GM19023 (cell line): ENCODE measurements around the gene CTXN1.
"Not testable (repeated sequence)": the region's sequence is repeated elsewhere in the genome, so short reads cannot be mapped to it uniquely, and the experiment has no call there.

Experiments
- ATAC-seq: cut with Tn5 transposase; IDR thresholded peaks from one replicate; pipeline ENCODE4 v1.9.1; 2021; ENCODE audit warnings: mild to moderate bottlenecking, moderate library complexity; ENCODE audit not compliant: unreplicated experiment

The CTXN1 gene

DNA sequence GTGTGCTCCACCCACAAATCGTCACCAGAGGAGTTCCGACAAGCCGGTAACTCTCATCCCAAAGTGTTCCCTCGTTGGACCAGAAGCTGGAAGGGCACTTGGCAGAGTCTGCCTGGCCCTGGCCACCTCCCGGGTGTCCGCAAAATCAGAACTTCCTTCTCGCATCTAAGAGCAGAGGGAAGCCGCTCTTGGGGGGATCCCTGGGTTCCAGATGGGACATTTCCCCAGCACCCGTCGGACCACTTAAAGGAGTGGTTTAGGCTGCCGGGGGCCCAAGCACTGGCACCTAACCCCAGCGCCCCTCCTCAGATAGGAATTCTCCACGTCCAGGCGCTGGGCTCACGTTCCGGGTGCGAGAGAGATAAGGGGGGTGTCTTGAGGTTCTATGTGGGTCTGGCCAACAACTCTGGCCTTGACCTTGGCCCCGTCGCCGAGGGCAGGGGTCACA is 23.1 kb downstream of the CTXN1 start:
- ATAC-seq = no peak

DNA sequence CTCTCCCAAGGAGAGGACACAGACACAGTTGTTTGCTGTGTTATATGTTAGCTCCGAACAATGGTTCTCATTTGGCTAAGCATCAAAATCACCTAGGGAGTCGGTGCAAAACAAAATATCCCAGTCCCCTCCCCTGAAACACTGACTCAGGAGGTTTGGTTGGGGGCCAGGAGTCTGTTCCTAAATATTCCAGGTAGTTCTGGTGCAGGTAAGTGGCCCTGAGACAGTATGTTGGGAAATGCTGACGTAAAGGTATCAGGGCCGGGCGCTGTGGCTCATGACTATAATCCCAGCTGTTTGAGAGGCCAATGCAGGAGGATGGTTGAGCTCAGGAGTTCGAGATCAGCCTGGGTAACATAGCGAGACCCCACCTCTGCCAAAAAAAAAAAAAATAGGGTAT is 24.6 kb downstream of the CTXN1 start:
- ATAC-seq = no peak

DNA sequence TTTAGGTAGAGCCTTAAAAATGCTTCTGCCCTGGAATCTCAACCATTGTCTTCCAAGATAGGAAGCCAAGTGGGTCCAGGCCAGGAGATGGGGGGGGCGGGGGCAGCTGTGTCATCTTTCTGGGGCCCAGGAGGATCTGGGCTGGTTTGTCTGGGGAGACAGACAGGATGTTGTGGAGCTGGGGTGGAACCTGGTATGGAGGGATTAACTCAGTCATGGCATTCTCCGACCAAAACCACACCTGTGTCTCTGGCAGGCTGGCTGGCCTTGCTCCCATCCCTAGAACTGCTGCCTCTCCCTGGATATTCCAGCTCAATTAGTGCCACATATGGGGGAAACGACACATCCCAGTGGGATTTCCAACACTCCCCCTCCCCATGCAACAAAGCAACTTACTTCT is 25.0 kb downstream of the CTXN1 start:
- no peak for ATAC-seq

DNA sequence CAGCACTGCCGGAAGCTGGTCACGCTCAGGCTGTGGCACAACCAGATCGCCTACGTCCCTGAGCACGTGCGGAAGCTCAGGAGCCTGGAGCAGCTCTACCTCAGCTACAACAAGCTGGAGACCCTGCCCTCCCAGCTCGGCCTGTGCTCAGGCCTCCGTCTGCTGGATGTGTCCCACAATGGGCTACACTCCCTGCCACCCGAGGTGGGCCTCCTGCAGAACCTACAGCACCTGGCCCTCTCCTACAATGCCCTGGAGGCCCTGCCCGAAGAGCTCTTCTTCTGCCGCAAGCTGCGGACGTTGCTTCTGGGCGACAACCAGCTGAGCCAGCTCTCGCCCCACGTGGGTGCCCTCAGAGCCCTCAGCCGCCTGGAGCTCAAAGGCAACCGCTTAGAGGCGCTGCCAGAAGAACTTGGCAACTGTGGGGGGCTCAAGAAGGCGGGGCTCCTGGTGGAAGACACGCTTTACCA is 25.5 kb downstream of the CTXN1 start:
- no peak for ATAC-seq

DNA sequence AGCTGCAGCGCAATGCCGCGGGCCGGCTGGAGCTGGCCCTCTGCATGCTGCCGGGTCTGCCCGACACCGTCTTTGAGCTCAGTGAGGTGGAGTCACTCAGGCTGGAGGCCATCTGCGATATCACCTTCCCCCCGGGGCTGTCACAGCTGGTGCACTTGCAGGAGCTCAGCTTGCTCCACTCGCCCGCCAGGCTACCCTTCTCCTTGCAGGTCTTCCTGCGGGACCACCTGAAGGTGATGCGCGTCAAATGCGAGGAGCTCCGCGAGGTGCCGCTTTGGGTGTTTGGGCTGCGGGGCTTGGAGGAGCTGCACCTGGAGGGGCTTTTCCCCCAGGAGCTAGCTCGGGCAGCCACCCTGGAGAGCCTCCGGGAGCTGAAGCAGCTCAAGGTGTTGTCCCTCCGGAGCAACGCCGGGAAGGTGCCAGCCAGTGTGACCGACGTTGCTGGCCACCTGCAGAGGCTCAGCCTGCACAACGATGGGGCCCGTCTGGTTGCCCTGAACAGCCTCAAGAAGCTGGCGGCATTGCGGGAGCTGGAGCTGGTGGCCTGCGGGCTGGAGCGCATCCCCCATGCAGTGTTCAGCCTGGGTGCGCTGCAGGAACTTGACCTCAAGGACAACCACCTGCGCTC is 26.1 kb downstream of the CTXN1 start:
- no peak for ATAC-seq

DNA sequence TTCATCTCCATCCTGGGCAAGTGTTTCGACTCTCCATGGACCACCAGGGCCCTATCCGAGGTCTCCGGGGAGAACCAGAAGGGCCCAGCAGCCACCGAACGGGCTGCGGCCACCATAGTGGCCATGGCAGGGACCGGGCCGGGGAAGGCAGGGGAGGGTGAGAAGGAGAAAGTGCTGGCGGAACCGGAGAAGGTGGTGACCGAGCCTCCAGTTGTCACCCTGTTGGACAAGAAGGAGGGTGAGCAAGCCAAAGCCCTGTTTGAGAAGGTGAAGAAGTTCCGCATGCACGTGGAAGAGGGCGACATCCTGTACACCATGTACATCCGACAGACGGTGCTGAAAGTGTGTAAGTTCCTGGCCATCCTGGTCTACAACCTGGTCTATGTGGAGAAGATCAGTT is 27.0 kb downstream of the CTXN1 start:
- ATAC-seq = no peak

DNA sequence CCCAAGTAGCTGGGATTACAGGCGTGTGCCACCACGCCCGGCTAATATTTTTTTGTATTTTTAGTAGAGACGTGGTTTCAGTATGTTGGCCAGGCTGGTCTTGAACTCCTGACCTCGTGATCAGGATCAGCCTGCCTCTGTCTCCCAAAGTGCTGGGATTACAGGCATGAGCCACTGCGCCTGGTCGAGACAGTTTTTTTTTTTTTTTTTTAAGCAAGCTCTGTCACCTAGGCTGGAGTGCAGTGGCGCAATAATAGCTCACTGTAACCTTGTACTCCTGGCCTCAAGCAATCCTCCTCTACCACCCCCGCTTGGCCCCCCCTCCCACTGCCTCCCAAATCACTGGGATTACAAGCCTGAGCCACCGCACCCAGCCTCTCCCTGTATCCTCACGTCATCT is 28.6 kb downstream of the CTXN1 start:
- ATAC-seq = no peak

DNA sequence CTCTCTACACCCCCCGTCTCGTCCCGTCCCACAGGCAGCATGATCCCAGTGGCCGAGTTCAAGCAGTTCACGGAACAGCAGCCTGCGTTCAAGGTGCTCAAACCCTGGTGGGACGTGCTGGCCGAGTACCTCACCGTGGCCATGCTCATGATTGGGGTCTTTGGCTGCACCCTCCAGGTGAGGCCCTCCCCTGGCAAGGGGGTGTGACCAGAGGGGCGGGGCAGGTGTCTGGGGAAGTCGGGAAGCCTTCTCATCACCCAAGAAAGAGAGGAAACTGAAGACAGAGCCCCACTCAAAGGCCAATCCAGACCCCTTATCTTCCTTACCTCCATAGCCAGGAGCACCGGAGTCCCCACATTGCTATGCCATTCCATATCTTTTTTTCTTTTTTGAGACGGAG is 30.4 kb downstream of the CTXN1 start:
- ATAC-seq = no peak

DNA sequence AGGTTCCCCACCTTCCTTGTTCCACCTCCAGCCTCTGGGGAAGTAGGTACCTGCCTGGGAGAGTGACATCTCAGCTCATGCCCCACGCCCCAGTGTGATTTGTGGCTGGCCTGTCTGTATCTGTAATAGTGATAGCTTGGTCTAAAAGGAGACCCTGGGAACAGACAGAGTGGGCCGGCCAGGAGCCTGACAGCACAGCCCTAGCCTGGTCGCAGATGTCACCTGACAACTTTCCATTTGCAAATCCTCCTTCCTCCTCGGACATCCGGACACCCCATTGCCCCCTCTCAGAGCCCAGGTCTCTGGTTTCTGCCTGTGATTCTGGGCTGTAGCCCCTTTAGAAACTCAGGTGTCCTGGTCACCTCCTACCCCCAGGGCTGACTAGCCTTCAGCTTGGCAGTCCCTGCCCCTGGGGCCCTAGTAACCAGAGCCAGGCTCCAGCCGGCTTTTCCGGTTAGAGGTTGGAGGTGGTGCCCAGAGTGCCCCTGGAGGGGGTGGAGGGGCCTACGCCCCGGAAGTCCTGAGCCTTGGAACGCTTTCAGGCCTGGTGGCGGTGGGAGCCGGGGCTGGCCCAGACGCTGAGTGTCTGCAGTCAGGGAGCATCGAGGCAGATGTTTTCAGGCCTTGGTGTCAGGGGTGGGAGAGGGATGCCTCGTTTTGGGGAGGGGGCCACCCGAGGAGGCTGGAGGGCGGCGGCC is 31.2 kb downstream of the CTXN1 start:
- no peak for ATAC-seq

DNA sequence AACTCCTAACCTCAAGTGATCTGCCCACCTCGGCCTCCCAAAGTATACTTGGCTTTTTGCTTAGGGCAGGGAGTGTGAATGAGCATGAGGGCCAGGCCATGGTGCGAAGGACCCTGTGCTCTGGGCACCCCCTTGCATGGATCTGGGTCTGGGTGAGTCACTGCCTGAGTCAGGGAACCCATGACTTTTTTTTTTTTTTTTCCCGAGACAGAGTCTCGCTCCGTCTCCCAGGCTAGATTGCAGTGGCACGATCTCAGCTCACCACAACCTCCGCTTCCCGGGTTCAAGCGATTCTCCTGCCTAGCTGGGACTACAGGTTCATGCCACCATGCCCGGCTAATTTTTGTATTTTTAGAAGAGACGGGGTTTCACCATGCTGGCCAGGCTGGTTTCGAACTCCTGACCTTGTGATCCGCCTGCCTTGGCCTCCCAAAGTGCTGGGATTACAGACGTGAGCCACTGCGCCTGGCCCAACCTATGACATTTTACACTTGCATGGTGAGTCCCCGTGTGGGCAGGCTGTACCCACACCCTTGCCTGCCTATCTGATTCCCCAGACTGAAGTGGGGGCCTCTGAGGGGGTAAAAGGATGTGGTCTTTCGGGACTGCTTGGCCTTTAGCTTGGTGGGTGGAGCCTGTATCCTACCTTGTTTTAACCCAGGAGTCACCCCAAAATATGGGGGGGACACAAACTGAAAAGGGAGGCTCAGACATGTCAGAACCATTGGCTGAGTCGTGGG is 32.4 kb downstream of the CTXN1 start:
- ATAC-seq = not testable (repeated sequence)

DNA sequence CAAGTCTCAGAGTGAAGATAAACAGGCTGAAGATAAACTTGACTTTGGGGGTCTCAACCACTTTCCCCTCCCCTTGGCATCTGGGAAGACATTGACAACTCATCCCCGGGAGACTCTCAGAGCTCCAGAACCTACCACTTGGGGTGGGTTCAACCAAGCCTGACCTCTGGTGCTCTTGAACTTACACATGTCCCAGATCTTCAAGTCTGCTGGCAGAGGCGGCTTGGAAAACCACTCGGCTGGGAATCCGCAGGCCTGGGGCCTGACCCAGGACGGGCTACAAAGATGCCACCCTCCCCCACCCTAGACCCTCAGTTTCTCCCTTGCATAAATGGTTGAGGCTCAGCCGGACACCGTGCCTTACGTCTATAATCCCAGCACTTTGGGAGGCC is 37.1 kb downstream of the CTXN1 start:
- no peak for ATAC-seq

DNA sequence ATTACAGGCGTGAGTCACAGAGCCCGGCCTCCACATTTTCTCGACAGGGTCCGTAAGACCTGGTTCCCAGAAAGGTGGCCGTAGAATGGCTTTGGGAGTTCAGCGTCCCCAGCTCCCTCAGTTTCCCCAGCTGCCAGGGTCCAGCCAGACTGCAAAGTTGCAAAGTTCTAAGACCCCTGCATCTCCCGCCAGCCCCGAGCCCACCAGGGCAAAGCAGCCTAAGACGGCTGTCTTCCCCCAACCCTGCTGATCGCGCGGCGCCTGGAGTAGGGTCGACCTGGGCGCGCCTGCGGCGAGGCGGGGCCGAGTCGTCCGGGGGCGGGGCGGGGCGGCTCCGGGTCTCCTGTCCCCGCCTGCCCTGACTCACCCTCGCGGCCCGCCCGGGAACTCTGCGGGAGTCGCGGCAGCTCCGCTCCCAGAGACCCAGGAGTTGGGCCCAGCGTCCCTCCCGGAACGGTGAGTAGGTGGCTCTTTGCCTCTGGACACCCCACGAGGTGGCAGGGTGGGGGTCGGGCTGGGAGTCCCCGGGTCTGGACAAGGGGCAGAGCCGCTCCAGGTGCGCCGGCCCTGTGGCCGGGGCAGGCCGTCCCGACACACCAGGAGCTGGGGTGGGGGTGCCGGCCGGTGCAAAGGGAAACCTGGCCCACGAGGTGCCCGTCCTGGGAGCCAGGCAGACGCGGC is 37.6 kb downstream of the CTXN1 start, which contains the start of gene LRRC8E:
LRRC8E (plus strand) TSS at position 366 of the 681 bp plus-strand sequence. CDS start 7,094 bp downstream, outside the sequence.
- ATAC-seq = no peak

DNA sequence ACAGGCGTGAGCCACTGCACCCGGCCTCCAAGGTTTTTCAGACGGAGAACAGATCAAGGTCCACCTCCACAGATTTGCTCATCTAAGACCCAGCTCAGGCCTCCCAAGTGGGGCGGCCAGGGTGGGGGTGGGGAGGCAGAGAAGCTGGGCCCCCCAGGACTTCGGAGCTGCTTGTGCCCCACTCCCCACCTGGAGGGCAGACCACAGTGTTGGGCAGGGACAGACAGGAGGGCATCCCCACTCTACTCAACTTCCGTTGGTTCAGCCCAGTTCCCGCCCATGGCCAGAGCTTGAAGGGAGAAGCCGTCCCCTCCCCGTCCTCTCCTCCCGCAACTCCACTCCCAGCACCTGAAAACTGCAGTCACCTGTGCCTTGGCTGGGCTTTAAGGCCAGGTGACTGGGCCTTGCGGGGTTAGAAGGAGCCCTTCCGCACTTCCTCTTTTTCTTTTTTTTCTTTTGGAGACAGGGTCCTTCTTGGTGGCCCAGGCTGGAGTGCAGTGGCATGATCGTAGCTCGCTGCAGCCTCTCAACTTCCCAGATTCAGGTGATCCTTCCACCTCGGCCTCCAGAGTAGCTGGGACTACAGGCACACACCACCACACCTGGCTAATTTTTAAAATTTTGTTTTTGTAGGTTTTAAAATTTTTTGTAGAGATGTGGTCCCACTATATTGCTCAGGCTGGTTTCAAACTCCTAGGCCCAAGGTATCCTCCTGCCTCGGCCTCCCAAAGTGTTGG is 38.4 kb downstream of the CTXN1 start:
- no peak for ATAC-seq

DNA sequence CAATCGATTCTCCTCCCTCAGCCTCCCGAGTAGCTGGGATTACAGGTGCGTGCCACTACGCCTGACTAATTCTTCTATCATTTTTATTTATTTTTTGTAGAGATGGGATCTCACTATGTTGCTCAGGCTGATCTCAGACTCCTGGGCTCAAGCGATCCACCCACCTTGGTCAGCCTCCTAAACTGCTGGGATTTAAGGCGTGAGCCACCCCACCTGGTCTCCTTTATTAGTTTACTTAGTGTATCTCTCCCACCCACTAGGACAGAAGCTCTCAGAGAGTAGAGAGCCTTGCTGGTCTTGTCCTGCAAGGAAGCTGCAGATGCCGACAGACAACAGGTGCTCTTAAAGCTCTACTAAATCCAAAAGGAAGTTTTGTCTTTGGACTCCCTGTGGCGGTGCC is 40.1 kb downstream of the CTXN1 start:
- ATAC-seq = no peak

DNA sequence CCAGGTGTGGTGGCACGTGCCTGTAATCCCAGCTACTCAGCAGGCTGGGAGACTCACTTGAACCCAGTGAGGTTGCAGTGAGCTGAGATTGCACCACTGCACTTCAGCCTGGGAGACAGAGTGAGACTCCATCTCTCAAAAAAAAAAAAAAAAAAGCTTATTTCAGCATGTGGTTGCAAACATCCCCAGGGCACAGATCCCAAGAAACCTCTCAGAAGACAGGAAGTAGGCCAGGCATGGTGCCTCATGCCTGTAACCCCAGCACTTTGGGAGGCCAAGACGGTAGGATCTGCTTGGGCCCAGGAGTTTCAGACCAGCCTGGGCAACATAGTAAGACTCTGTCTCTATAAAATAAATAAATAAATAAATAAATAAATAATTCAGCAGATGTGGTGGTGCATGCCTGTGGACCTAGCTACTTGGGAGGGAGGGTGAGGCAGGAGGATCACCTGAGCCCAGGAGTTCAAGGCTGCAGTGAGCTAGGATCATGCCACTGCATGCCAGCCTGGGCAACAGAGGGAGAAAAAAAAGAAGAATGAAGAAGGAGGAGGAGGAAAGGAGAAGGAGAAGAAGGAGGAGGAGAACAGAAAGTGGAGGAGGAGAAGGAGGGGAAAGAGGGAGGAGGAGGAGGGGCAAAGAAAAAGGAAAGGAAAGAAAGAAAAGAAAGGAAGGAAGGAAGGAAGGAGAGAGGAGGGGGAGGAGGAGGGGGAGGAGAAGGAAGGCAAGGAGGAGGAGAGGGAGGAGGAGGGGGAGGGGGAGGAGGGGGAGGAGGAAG is 42.0 kb downstream of the CTXN1 start:
- no peak for ATAC-seq

DNA sequence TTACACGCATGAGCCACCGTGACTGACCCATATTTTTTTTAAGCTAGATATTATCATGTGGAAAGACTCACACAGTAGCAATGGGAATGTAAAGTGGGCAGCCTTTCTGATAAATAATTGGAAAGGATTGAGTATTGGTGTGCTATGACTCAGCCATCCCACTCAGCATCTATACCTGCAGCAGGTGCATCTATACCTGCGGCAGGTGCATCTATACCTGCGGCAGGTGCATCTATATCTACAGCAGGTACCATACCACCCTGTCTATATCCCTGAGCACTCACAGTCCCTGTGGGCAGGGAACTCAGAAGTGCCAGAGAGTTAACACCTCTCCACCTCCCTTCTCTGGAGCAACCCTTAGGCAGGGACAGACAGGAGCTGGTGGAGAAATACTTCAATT is 42.8 kb downstream of the CTXN1 start:
- no peak for ATAC-seq

DNA sequence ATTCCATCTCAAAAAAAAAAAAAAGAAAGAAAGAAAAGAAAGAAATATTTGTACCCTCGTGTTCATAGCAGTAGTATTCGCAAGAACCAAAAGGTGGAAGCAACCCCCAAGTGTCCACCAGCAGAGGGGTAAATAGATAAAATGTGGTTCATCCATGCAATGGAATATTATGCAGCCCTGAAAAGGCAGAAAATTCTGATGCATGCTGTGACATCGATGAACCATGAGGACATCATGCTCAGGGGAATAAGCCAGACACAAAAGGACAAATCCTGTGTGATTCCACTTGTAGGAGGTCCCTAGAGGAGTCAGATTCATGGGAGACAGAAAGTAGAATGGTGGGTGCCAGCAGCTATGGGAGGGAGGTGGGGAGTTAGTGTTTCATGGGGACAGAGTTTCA is 44.0 kb downstream of the CTXN1 start:
- no peak for ATAC-seq

DNA sequence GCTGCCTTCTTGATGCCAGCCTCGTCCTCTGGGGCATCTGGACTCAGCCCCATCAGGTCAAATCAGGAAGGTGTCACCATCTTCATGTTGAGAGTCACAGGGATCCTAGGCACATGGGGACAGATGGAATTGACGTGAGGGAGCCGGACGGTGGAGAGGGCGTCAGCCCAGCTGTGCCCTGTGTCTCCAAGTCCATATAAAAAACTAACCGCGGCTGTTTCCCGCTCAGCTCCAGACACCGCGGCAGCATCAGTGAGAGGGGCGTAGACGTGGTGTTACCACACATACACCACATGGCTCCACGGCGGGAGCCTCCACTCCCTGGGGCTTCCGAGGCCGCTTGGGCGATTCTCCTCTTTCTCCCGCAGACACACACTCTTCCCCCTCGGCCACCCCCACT is 46.1 kb downstream of the CTXN1 start:
- ATAC-seq = no peak

DNA sequence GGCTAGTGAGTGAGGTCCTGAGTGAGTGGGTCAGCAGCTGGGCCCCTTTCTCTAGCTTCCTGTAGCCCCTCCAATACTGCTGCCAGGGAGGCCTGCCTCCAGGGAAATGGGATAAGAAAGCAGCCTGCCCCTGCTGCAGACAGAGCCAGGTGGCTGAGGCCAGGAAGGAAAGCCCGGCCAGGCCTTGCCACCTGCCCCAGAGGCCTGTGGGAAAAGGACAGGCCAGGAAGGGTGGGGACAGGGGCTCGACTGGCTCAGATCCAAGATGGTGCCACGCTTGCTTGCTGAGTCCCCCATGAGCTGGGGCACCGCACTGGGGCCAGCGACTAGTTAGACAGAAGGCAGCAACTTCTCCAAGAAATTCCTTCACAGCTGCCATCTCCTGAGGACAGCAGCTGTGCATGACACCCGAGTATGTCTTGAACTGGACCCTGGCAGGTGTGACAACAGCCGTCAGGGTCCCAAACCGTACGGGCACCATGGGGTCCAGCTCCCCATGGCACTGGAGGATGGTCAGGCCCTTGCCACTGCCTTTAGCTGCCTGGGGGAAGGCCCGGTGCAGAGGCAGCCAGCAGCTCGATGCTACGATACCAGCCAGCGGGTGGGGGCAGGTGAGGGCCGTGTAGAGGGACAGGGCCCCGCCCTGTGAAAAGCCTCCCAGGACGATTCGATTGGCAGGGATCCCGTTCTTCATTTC is 46.7 kb downstream of the CTXN1 start:
- ATAC-seq = no peak
